Stimulated activated CD8-positive, alpha-beta memory T cell treated with anti-CD3 and anti-CD28 coated beads, Interleukin-15, amount 100 ng/mL, for 4 hours (primary cell): Measurements from ENCODE around the gene UNC5B.
A peak's percentile ranks its signal among the peaks of the same experiment; 100 is the strongest.

Experiments
- DNase-seq, 2 donors: peaks; one replicate each; pipeline ENCODE4 v3.0.0-alpha.2; 2020; ENCODE audit warnings: low read depth in 2 of 2

Gene UNC5B

GRCh38 chr10:71212318-71213126, at the start of gene UNC5B:
Gene UNC5B, plus strand, starts transcription at chr10:71212570. Its CDS starts 416 bp downstream, at chr10:71212986.
- peak; percentile 3 to 12 for DNase-seq

GRCh38 chr10:71173466-71173865, 38.9 kb upstream of the UNC5B start:
- no peak for DNase-seq

GRCh38 chr10:71176661-71177060, 35.7 kb upstream of the UNC5B start:
- no peak for DNase-seq

GRCh38 chr10:71177651-71178199, 34.6 kb upstream of the UNC5B start:
- no peak for DNase-seq

- DNase-seq, result no peak
Measured at GRCh38 chr10:71178880-71179279, 33.5 kb upstream of the UNC5B start.

DNA sequence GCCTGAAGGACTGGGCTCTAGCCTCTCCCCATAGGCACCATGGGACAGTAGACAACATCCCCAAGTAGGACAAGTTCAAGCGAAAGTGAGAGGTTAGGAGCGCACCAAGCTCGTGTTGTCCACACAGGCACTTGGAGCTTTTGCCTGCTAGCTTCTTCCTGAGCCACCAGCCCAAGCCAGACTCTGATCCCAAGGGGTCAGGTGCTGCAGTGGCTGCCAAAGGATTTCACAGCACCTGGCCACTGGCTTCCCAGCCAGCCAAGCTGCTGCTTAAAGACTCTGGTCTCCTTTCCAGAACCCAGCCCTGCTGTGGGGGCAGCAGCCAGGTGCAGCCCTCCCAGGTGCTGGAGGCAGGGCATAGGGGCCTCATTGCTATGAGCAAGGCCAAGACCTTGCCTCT, 33.0 kb upstream of the UNC5B start:
- DNase-seq, result no peak

DNA sequence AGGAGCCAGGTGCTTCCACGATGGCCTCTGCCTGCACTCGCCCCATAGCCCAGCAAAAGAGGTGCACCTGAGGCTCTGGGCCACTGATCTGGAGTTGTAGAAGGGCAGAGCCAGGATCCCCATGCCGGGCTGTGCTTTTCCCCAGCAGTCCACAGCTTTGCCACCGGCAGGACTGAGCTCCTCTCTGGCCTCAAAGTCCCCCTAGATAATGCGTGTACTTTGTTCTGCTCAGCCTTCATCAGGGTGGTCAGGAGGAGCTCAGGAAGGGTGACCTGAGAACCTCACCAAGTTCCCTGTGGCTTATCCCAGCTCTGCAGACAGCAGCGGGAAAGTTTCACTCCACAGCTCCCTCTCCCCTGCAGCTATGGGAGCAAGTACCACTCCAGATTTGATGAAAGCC, 27.9 kb upstream of the UNC5B start:
- DNase-seq, result no peak

GRCh38 chr10:71185209-71185608, 27.2 kb upstream of the UNC5B start:
- DNase-seq, result no peak

- no peak for DNase-seq
Measured at GRCh38 chr10:71187197-71187596, 25.2 kb upstream of the UNC5B start.

DNA sequence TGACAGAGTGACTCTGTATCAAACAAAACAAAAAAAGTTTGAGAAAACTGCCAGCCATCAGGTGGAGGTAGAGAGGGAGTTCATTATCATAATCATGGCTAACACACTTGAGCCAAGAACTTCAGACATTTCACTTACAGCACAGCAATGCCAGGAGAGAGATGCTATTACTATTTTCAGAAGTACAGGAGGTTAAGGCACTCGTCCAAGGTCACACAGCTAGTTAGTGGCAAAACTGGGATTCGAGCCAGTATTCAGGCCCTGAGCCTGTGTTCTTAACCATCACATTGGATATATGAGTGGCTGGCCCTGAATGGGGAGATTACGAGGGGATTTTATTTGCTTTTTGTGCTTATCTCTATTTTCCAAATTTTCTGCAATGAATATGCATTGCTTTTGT, 24.8 kb upstream of the UNC5B start:
- DNase-seq, result no peak

DNA sequence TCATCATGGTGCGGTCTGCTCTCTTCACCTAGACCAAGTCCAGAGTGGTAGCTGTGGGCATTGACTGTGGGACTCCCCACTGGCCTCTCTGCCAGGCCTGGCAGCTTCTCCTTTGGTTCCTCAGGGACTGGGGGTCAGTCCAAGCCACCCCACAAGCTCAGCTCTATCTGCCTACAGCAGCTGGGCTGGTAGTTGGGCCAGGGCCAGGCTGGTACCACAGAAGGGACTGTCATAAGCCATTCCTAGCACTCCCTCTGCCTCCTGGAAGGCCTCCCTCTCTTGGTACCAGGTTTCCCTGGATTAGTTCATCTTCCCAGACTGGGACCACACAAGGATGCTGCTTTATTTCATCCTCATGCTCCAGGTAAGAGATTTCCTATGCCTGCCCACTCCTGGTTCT, 24.2 kb upstream of the UNC5B start:
- DNase-seq, result no peak

- no peak for DNase-seq
Measured at GRCh38 chr10:71191019-71191418, 21.4 kb upstream of the UNC5B start.

- no peak for DNase-seq
Measured at GRCh38 chr10:71191551-71192076, 20.8 kb upstream of the UNC5B start.

DNA sequence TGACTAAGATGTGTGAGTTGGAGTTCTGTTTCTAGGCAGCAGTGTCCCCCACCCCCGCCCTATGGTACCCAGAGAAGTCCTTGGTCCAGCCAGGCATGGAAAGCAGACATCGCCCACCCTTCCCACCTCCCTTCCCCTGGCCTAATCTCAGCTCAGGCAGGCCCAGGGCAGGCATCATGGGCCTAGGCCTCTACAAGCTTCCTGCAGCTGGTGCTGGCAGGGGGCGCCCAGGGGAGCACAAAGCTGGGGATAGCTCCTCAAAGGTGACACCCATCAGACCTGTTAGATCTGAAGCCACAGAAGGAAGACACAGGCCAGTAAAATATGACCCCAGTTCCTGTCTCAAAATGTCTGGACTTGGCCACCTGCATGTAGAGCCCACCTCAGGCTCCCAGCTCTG, 18.9 kb upstream of the UNC5B start:
- no peak for DNase-seq

- no peak for DNase-seq
Measured at GRCh38 chr10:71197955-71198354, 14.4 kb upstream of the UNC5B start.

GRCh38 chr10:71201849-71202248, 10.5 kb upstream of the UNC5B start:
- no peak for DNase-seq

GRCh38 chr10:71202314-71202713, 10.1 kb upstream of the UNC5B start:
- no peak for DNase-seq

GRCh38 chr10:71203124-71203523, 9.2 kb upstream of the UNC5B start:
- DNase-seq, result no peak

- no peak for DNase-seq
Measured at GRCh38 chr10:71203716-71204115, 8.7 kb upstream of the UNC5B start.

DNA sequence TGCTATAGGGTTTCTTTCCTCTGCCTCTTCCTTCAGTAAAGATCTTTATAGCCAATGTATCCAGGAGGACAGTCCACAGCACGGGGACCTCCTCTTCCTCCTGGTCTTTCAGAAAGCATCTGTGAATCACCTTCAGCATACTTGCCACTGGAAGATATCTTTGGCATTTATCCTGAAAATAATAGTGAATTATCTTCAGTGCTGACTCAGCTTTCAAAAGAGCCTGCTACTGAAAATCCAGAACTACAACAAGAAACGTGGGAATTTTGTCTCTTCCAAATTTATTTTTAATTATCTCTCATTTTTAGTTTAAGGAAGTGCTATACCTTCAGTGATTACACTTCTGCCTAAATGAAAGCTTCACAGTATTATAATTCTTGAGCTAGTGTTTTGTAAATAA, 7.6 kb upstream of the UNC5B start:
- DNase-seq, result no peak

- DNase-seq, result no peak
Measured at GRCh38 chr10:71205468-71205867, 6.9 kb upstream of the UNC5B start.

GRCh38 chr10:71206911-71207310, 5.5 kb upstream of the UNC5B start:
- no peak for DNase-seq

- no peak for DNase-seq
Measured at GRCh38 chr10:71207578-71207977, 4.8 kb upstream of the UNC5B start.

DNA sequence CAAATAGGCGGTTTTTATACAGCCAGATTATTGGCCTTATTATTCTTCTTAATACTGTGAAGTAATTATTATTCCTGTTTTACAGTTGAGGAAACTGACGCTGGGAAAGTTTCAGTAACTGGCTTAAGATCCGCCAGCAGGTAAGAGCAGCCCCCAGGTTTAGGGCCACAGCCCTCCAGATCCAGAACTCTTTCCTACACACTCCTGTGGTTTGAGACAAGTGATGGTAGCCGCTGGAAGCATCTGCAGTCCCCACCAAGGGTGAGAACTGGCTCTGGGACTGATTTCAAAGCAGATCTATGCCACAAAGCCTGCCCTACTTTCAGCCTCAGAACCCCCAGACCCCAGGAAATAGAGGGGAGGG, 3.0 kb upstream of the UNC5B start:
- no peak for DNase-seq
